Dendritic cell treated with granulocyte-macrophage colony-stimulating factor and Interleukin-4, amounts not matched to agents 40 ng/mL and 50 ng/mL, for 4 days (primary cell): ENCODE results near the gene CEP126.
A peak's percentile ranks its signal among the peaks of the same experiment; 100 is the strongest.

Source experiments
- H3K27ac Mint-ChIP-seq: one replicate; pipeline ENCODE4 v1.8.0; 2022; ENCODE audit warnings: mild to moderate bottlenecking, mixed read lengths
- H3K27me3 Mint-ChIP-seq: one replicate; pipeline ENCODE4 v1.8.0; 2022; ENCODE audit warnings: mild to moderate bottlenecking, mixed read lengths
- H3K36me3 Mint-ChIP-seq: one replicate; pipeline ENCODE4 v1.8.0; 2022; ENCODE audit warnings: low read depth, mixed read lengths
- H3K4me1 Mint-ChIP-seq: one replicate; pipeline ENCODE4 v1.8.0; 2022; ENCODE audit warnings: low read depth, mixed read lengths
- H3K4me3 Mint-ChIP-seq: one replicate; pipeline ENCODE4 v1.8.0; 2022; ENCODE audit warnings: mild to moderate bottlenecking, moderate library complexity, mixed read lengths
- H3K9me3 Mint-ChIP-seq: one replicate; pipeline ENCODE4 v1.8.0; 2022; ENCODE audit warnings: mixed read lengths
- intact Hi-C: fragments of 100-400 bp; cut with micrococcal nuclease; formaldehyde crosslinking; loops from one replicate; pipeline ENCODE4 v1.15.0; 2022

The CEP126 gene

GRCh38 chr11:101914738-101915426, at the start of gene CEP126:
Gene CEP126 (plus strand): TSS chr11:101915010. CDS start chr11:101915285, 275 bp downstream.
- H3K9me3 Mint-ChIP-seq = no peaks in the 10 kb centered on the region
- H3K27me3 Mint-ChIP-seq = peaks cover 8% of the 10 kb centered on the region
- peaks cover 24% of the 10 kb centered on the region for H3K4me1 Mint-ChIP-seq
- peaks cover 6% of the 10 kb centered on the region for H3K36me3 Mint-ChIP-seq
- H3K4me3 Mint-ChIP-seq = peak within 1 kb of the TSS; percentile 91
- H3K27ac Mint-ChIP-seq = peak within 1 kb of the TSS; percentile 76
- intact Hi-C loops = no loop called here

GRCh38 chr11:101866619-101867491, 48.0 kb upstream of the CEP126 start:
- Mint-ChIP-seq H3K27ac (no peak overlapping the region), H3K27me3 (no peaks in the 10 kb centered on the region), H3K9me3 (no peaks in the 10 kb centered on the region), H3K4me1 (no peaks in the 10 kb centered on the region), H3K4me3 (no peak overlapping the region), H3K36me3 (no peaks in the 10 kb centered on the region)
- intact Hi-C loops = no loop called here

- intact Hi-C loops = no loop called here
- Mint-ChIP-seq H3K27ac (no peak overlapping the region), H3K4me1 (no peaks in the 10 kb centered on the region)
These were observed 46.9 kb upstream of the CEP126 start for GRCh38 chr11:101867951-101868350.

GRCh38 chr11:101870510-101870909, 44.3 kb upstream of the CEP126 start:
- intact Hi-C loops = no loop called here
- no peak overlapping the region for H3K4me3 Mint-ChIP-seq
- no peaks in the 10 kb centered on the region for H3K4me1 Mint-ChIP-seq
- no peak overlapping the region for H3K27ac Mint-ChIP-seq
- no peaks in the 10 kb centered on the region for H3K27me3 Mint-ChIP-seq
- H3K9me3 Mint-ChIP-seq = no peaks in the 10 kb centered on the region
- no peaks in the 10 kb centered on the region for H3K36me3 Mint-ChIP-seq

More at GRCh38 chr11:101867951-101868350, 46.9 kb upstream of the CEP126 start:
- Mint-ChIP-seq H3K36me3 (no peaks in the 10 kb centered on the region), H3K27me3 (no peaks in the 10 kb centered on the region), H3K9me3 (no peaks in the 10 kb centered on the region), H3K4me3 (no peak overlapping the region)

- H3K27ac Mint-ChIP-seq = no peak overlapping the region
These were observed 42.5 kb upstream of the CEP126 start for GRCh38 chr11:101872171-101872882.

GRCh38 chr11:101880222-101880621, 34.6 kb upstream of the CEP126 start:
- Mint-ChIP-seq H3K36me3 (no peaks in the 10 kb centered on the region), H3K9me3 (no peaks in the 10 kb centered on the region), H3K4me1 (no peaks in the 10 kb centered on the region), H3K27ac (no peak overlapping the region), H3K27me3 (peaks cover 1% of the 10 kb centered on the region), H3K4me3 (no peak overlapping the region)
- intact Hi-C loops = no loop called here

More at GRCh38 chr11:101872171-101872882, 42.5 kb upstream of the CEP126 start:
- H3K4me3 Mint-ChIP-seq = no peak overlapping the region
- no peaks in the 10 kb centered on the region for H3K4me1 Mint-ChIP-seq
- H3K36me3 Mint-ChIP-seq = no peaks in the 10 kb centered on the region
- peaks cover 1% of the 10 kb centered on the region for H3K27me3 Mint-ChIP-seq
- intact Hi-C loops = no loop called here
- no peaks in the 10 kb centered on the region for H3K9me3 Mint-ChIP-seq

GRCh38 chr11:101881586-101881985, 33.2 kb upstream of the CEP126 start:
- Mint-ChIP-seq H3K27me3 (no peaks in the 10 kb centered on the region), H3K36me3 (no peaks in the 10 kb centered on the region), H3K9me3 (no peaks in the 10 kb centered on the region), H3K4me3 (no peak overlapping the region), H3K27ac (no peak overlapping the region), H3K4me1 (no peaks in the 10 kb centered on the region)
- intact Hi-C loops = no loop called here

- Mint-ChIP-seq H3K27ac (no peak overlapping the region), H3K27me3 (no peaks in the 10 kb centered on the region), H3K4me3 (no peak overlapping the region), H3K4me1 (no peaks in the 10 kb centered on the region), H3K9me3 (no peaks in the 10 kb centered on the region), H3K36me3 (no peaks in the 10 kb centered on the region)
- intact Hi-C loops = no loop called here
These were observed 29.2 kb upstream of the CEP126 start for GRCh38 chr11:101885631-101886030.

GRCh38 chr11:101889767-101890166, 25.0 kb upstream of the CEP126 start:
- H3K9me3 Mint-ChIP-seq = no peaks in the 10 kb centered on the region
- no peak overlapping the region for H3K27ac Mint-ChIP-seq
- intact Hi-C loops = no loop called here
- no peak overlapping the region for H3K4me3 Mint-ChIP-seq
- no peaks in the 10 kb centered on the region for H3K27me3 Mint-ChIP-seq
- no peaks in the 10 kb centered on the region for H3K4me1 Mint-ChIP-seq
- no peaks in the 10 kb centered on the region for H3K36me3 Mint-ChIP-seq

GRCh38 chr11:101894505-101894904, 20.3 kb upstream of the CEP126 start:
- no peak overlapping the region for H3K27ac Mint-ChIP-seq
- peaks cover 5% of the 10 kb centered on the region for H3K27me3 Mint-ChIP-seq
- intact Hi-C loops = no loop called here
- no peaks in the 10 kb centered on the region for H3K36me3 Mint-ChIP-seq
- H3K4me3 Mint-ChIP-seq = no peak overlapping the region
- no peaks in the 10 kb centered on the region for H3K9me3 Mint-ChIP-seq
- no peaks in the 10 kb centered on the region for H3K4me1 Mint-ChIP-seq

- Mint-ChIP-seq H3K4me1 (no peaks in the 10 kb centered on the region), H3K36me3 (no peaks in the 10 kb centered on the region), H3K4me3 (no peak overlapping the region), H3K27ac (no peak overlapping the region), H3K27me3 (no peaks in the 10 kb centered on the region), H3K9me3 (no peaks in the 10 kb centered on the region)
- intact Hi-C loops = no loop called here
These were observed 7.0 kb upstream of the CEP126 start for GRCh38 chr11:101907815-101908214.

- H3K27ac Mint-ChIP-seq = no peak overlapping the region
- intact Hi-C loops = no loop called here
- no peaks in the 10 kb centered on the region for H3K36me3 Mint-ChIP-seq
- H3K4me3 Mint-ChIP-seq = no peak overlapping the region
- H3K27me3 Mint-ChIP-seq = peaks cover 2% of the 10 kb centered on the region
- no peaks in the 10 kb centered on the region for H3K9me3 Mint-ChIP-seq
- no peaks in the 10 kb centered on the region for H3K4me1 Mint-ChIP-seq
These were observed 5.7 kb upstream of the CEP126 start for GRCh38 chr11:101909087-101909486.

GRCh38 chr11:101912823-101913284, 2.0 kb upstream of the CEP126 start:
- H3K9me3 Mint-ChIP-seq = no peaks in the 10 kb centered on the region
- peaks cover 24% of the 10 kb centered on the region for H3K4me1 Mint-ChIP-seq
- no peak overlapping the region for H3K27ac Mint-ChIP-seq
- intact Hi-C loops = no loop called here
- peaks cover 6% of the 10 kb centered on the region for H3K36me3 Mint-ChIP-seq
- no peak overlapping the region for H3K4me3 Mint-ChIP-seq
- H3K27me3 Mint-ChIP-seq = peaks cover 8% of the 10 kb centered on the region

- H3K4me1 Mint-ChIP-seq = peaks cover 24% of the 10 kb centered on the region
- H3K27me3 Mint-ChIP-seq = peaks cover 8% of the 10 kb centered on the region
- no peak overlapping the region for H3K4me3 Mint-ChIP-seq
- intact Hi-C loops = no loop called here
- H3K9me3 Mint-ChIP-seq = no peaks in the 10 kb centered on the region
- H3K27ac Mint-ChIP-seq = no peak overlapping the region
- H3K36me3 Mint-ChIP-seq = peaks cover 6% of the 10 kb centered on the region
These were observed 1.2 kb upstream of the CEP126 start for GRCh38 chr11:101913656-101914055.
